ENCODE data around the gene ARFGAP1. TPM values are rescaled to one million over a fixed set of nuclear protein-coding genes. Genes with fewer than 3 reads are reported as not detected.

ARFGAP1 gene
- total RNA-seq, 1 donor from 2014 or later = 66.2 TPM

DNA sequence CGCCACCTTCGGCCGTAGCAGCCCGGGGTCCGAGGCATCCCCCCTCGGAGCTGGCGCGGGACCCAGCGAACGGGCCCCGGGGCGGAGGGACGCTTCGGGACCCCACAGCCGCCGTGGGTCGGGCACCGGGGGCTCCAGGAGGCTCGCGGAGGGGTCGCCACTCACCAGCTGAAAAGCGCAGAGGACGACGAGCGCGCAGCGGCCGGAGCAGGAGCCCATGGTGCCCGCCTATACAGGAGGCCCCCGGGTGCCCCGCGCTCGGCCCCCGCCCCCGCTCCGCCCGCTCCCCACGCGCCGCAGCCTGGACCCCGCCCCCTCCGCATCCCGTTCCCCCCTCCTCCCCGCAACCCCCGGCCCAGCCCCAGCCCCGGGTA, 18.4 kb upstream of the ARFGAP1 start, which contains the start of gene NKAIN4:
TSS of gene NKAIN4 (minus strand) at position 232 of the 374 bp plus-strand sequence. CDS start at position 219, 13 bp downstream.
- Histone ChIP-seq H3K36me3 (no peaks in the 10 kb centered on the region), H3K9me3 (no peaks in the 10 kb centered on the region), H3K4me1 (peaks cover 10% of the 10 kb centered on the region), H3K4me3 (peak within 1 kb of the TSS; percentile 35), H3K27me3 (ENCODE audit: low read depth) (peaks cover 67% of the 10 kb centered on the region), H3K27ac (no peak within 1 kb of the TSS)
- ATAC-seq = no peak
- TF ChIP-seq CTCF (IDR thresholded peaks at IDR 0.05) = no peak
- no peak for DNase-seq
- intact Hi-C loops (cut with DNase I) = no loop called here

DNA sequence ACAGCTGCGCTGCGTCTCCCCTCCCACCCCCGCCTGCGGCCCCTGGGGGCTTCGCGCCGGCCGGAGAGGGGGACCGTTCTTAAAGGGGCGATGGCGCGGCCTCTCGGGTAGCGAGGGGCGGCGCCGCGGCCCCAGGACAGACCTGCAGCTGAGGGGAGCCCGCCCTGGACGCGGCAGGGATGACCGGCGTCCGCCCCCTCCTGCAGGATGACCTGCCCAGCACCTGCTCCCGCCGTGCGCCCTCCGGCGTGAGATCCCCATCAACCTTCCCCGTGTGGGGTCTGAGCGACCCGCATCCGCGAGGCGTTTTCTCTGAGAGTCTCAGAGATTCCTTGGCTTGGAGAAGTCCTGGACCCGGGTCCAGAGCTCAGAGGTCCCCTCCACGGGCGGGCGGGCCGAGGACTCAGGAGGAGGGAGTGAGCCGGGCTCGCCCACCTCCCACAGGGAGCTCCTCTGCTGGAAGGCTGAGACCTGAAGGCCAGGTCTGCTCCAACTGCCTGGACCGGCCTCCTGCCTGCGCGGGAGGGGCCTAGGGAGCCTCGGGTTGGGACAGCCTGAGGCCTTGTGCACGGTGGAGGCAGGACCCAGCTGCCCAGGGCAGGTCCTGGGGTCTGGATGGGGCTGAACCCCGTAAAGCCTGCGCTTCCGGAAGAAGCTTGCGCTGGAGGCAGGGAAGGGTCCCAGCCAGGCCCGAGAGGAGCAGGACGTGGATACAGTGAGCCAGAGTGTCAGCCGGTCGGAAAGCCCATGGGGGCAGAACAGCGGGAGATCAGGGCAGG, 17.8 kb upstream of the ARFGAP1 start:
- intact Hi-C loops (cut with DNase I) = no loop called here
- H3K9me3 ChIP-seq = no peaks in the 10 kb centered on the region
- no peak overlapping the region for H3K4me3 ChIP-seq
- TF ChIP-seq CTCF (IDR thresholded peaks at IDR 0.05) = no peak
- H3K36me3 ChIP-seq = no peaks in the 10 kb centered on the region
- no peak overlapping the region for H3K27ac ChIP-seq
- H3K27me3 ChIP-seq (ENCODE audit: low read depth) = peaks cover 71% of the 10 kb centered on the region
- DNase-seq = no peak
- ATAC-seq = peak in 1 of 2 donors; percentile 9
- peaks cover 10% of the 10 kb centered on the region for H3K4me1 ChIP-seq

DNA sequence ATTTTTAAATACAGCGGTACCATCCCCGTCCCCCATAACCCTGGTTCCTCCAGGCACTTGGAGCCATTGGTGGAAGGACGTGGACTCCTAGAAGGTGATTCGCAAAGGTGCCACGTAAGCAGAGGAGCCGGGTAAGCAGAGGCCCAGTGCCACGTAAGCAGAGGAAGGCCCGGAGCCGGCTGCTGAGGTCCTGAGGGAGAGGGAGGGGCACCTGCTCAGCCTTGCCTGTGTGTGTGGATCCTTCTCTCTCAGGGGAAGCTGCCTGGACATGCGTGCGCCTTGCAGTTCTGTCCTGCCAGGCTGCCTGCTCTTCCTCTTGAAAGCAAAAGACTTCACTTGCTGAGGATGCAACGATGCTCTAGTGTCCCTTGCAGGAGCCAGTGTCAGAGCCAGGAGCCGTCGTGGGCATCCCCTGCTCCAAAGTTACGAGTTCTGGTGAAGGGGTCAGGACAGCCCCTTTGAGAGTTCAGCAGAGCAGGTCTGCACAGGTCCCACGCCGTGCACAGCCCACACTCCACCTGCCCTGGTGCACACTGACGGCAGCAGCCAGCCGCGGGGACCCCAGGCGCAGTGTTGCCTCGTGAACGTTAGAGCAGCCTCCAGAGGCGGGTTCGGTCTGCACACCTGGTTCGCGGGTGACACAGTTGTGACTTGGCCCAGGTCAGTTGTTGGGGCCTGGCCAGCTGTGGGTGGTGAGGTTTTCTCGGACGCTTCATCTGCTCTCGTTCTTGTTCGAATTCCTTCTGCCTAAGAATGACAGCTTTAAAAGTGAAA, 16.5 kb upstream of the ARFGAP1 start:
- Histone ChIP-seq H3K27ac (no peak overlapping the region), H3K36me3 (no peaks in the 10 kb centered on the region), H3K9me3 (no peaks in the 10 kb centered on the region), H3K4me3 (no peak overlapping the region), H3K27me3 (ENCODE audit: low read depth) (peaks cover 84% of the 10 kb centered on the region), H3K4me1 (peaks cover 10% of the 10 kb centered on the region)
- no peak for TF ChIP-seq CTCF (IDR thresholded peaks at IDR 0.05)
- DNase-seq (no peak), ATAC-seq (no peak)
- intact Hi-C loops (cut with DNase I) = no loop called here

- H3K27me3 ChIP-seq (ENCODE audit: low read depth) = peaks cover 86% of the 10 kb centered on the region
- H3K27ac ChIP-seq = no peak overlapping the region
- H3K9me3 ChIP-seq = no peaks in the 10 kb centered on the region
- intact Hi-C loops (cut with DNase I) = no loop called here
- no peak for TF ChIP-seq CTCF (IDR thresholded peaks at IDR 0.05)
- H3K36me3 ChIP-seq = no peaks in the 10 kb centered on the region
- ATAC-seq (no peak), DNase-seq (no peak)
- peaks cover 10% of the 10 kb centered on the region for H3K4me1 ChIP-seq
- H3K4me3 ChIP-seq = no peak overlapping the region
These were observed 15.7 kb upstream of the ARFGAP1 start for GRCh38 chr20:63256954-63257353.

GRCh38 chr20:63257629-63258028, 15.0 kb upstream of the ARFGAP1 start:
- intact Hi-C loops (cut with DNase I) = no loop called here
- peaks cover 83% of the 10 kb centered on the region for H3K27me3 ChIP-seq (ENCODE audit: low read depth)
- peaks cover 10% of the 10 kb centered on the region for H3K4me1 ChIP-seq
- H3K9me3 ChIP-seq = no peaks in the 10 kb centered on the region
- H3K36me3 ChIP-seq = no peaks in the 10 kb centered on the region
- DNase-seq (no peak), ATAC-seq (no peak)
- H3K4me3 ChIP-seq = no peak overlapping the region
- H3K27ac ChIP-seq = no peak overlapping the region
- no peak for TF ChIP-seq CTCF (IDR thresholded peaks at IDR 0.05)

All from lower lobe of right lung (tissue), 2 donors.